Panc1 (cell line): ENCODE data around the gene GRIP1. TPM values are rescaled to one million over a fixed set of nuclear protein-coding genes. Genes with fewer than 3 reads are reported as not detected.

Experiments used
- ATAC-seq: fragments of 200-7000 bp; cut with Tn5 transposase; 2 replicates; pipeline ENCODE4 v1.9.1; 2020; ENCODE audit warnings: mild to moderate bottlenecking, moderate library complexity
- BruUV-seq: library from RNA; stranded (reverse); fragments of 400-500 nt; replicated peaks from 2 replicates; lab custom pipeline; 2021; lab: Mats Ljungman, UMichigan
- CTCF ChIA-PET: fragments of 300-600 bp; sonication (Branson Sonifier 250); formaldehyde crosslinking; loops from one replicate; lab custom pipeline; 2022; ENCODE audit warnings: antibody characterized with exemption; lab: Charles Lee
- POLR2A ChIA-PET: fragments of 300-600 bp; sonication (Branson Sonifier 250); formaldehyde crosslinking; loops from one replicate; lab custom pipeline; 2022; ENCODE audit warnings: antibody characterized with exemption; lab: Charles Lee
- DNase-seq: peaks from one replicate; pipeline ENCODE4 v3.0.0-alpha.2; 2010; ENCODE audit warnings: low read depth, low spot score
- H3K27ac ChIP-seq: 2 replicates; pipeline ENCODE4 v1.5.1; 2011; ENCODE audit warnings: mild to moderate bottlenecking, low read length, inconsistent platforms
- H3K27me3 ChIP-seq: fragments of 200-500 bp; sonication (Bioruptor generic); 2 replicates; pipeline ENCODE4 v1.6.0; 2014; ENCODE audit warnings: low read length, inconsistent platforms; ENCODE audit not compliant: control insufficient read depth, insufficient read depth
- H3K36me3 ChIP-seq: fragments of 200-500 bp; sonication (Bioruptor generic); 2 replicates; pipeline ENCODE4 v1.5.1; 2014; ENCODE audit warnings: inconsistent platforms, mild to moderate bottlenecking, low read length, moderate library complexity; ENCODE audit not compliant: control insufficient read depth, insufficient read depth
- H3K4me1 ChIP-seq: 2 replicates; pipeline ENCODE4 v1.5.1; 2011; ENCODE audit warnings: inconsistent platforms, mild to moderate bottlenecking, low read length, moderate library complexity; ENCODE audit not compliant: control insufficient read depth, insufficient read depth
- H3K4me3 ChIP-seq, 2 experiments: 2 replicates each; pipeline ENCODE4 v1.5.1; 2011 to 2012; ENCODE audit warnings: low read depth in 2 of 2, low read length in 2 of 2, mild to moderate bottlenecking in 2 of 2, inconsistent platforms in 1 of 2, moderate library complexity in 1 of 2
- H3K9me3 ChIP-seq: fragments of 200-500 bp; sonication (Bioruptor generic); 2 replicates; pipeline ENCODE4 v1.5.1; 2014; ENCODE audit warnings: low read depth, mild to moderate bottlenecking, inconsistent platforms, low read length, moderate library complexity; ENCODE audit not compliant: control insufficient read depth, insufficient read depth
- POLR2AphosphoS5 ChIP-seq: IDR thresholded peaks from 2 replicates; pipeline ENCODE4 v1.6.1; 2012; ENCODE audit warnings: mild to moderate bottlenecking, low read depth, low read length, moderate library complexity
- SIN3A ChIP-seq: IDR thresholded peaks from 2 replicates; pipeline ENCODE4 v1.6.1; 2012; ENCODE audit warnings: low read depth, mild to moderate bottlenecking, low read length, moderate library complexity, borderline replicate concordance; ENCODE audit not compliant: insufficient read depth
- TCF7L2 ChIP-seq: IDR thresholded peaks from 2 replicates; pipeline ENCODE4 v1.6.1; 2011; ENCODE audit warnings: mild to moderate bottlenecking, low read depth, low read length, inconsistent platforms
- in situ Hi-C: cut with HindIII; loops from 2 replicates; pipeline ENCODE4 v1.10.0; 2016; ENCODE audit warnings: low sequenced_read_pairs, low pct_unique_long_range_greater_than_20kb
- intact Hi-C: fragments of 100-400 bp; cut with micrococcal nuclease; formaldehyde crosslinking; loops from one replicate; pipeline ENCODE4 v1.10.0; 2022; ENCODE audit not compliant: unreplicated experiment
- total RNA-seq: library from RNA; stranded (reverse); gene quantifications from one replicate; pipeline ENCODE4 v1.2.1, GENCODE V29; 2021; ENCODE audit not compliant: unreplicated experiment
- TF ChIP-seq, protein P1 (sequence below), 2 experiments: IDR thresholded peaks; 2 replicates each; pipeline ENCODE4 v1.6.1; 2011 to 2012; ENCODE audit warnings: low read depth in 2 of 2, control low read depth in 1 of 2, low read length in 1 of 2, mild to moderate bottlenecking in 1 of 2, moderate library complexity in 1 of 2; ENCODE audit not compliant: insufficient read depth in 1 of 2
- TF ChIP-seq, protein P2 (sequence below): fragments of 450-650 bp; IDR thresholded peaks from 2 replicates; pipeline ENCODE4 v1.5.1; 2017; ENCODE audit warnings: mild to moderate bottlenecking

GRIP1 gene
- total RNA-seq, 1 experiment from 2014 or later: 9.2 TPM

GRCh38 chr12:66697404-66697803 lies 18.5 kb upstream of the GRIP1 start:
- BruUV-seq: no TSS peak
- Histone ChIP-seq H3K9me3 (no peaks in the 10 kb centered on the region), H3K4me3 (no peak overlapping the region), H3K27ac (no peak overlapping the region), H3K4me1 (no peaks in the 10 kb centered on the region), H3K36me3 (no peaks in the 10 kb centered on the region), H3K27me3 (peaks cover 10% of the 10 kb centered on the region)
- intact Hi-C loops: no loop called here
- no peak for TF ChIP-seq POLR2AphosphoS5
- TF ChIP-seq, protein P1, sequence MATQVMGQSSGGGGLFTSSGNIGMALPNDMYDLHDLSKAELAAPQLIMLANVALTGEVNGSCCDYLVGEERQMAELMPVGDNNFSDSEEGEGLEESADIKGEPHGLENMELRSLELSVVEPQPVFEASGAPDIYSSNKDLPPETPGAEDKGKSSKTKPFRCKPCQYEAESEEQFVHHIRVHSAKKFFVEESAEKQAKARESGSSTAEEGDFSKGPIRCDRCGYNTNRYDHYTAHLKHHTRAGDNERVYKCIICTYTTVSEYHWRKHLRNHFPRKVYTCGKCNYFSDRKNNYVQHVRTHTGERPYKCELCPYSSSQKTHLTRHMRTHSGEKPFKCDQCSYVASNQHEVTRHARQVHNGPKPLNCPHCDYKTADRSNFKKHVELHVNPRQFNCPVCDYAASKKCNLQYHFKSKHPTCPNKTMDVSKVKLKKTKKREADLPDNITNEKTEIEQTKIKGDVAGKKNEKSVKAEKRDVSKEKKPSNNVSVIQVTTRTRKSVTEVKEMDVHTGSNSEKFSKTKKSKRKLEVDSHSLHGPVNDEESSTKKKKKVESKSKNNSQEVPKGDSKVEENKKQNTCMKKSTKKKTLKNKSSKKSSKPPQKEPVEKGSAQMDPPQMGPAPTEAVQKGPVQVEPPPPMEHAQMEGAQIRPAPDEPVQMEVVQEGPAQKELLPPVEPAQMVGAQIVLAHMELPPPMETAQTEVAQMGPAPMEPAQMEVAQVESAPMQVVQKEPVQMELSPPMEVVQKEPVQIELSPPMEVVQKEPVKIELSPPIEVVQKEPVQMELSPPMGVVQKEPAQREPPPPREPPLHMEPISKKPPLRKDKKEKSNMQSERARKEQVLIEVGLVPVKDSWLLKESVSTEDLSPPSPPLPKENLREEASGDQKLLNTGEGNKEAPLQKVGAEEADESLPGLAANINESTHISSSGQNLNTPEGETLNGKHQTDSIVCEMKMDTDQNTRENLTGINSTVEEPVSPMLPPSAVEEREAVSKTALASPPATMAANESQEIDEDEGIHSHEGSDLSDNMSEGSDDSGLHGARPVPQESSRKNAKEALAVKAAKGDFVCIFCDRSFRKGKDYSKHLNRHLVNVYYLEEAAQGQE (IDR thresholded peaks at IDR 0.05; ENCODE audit: insufficient read depth in 1 of 2, low read depth in 2 of 2, low read length in 1 of 2): no peak
- TF ChIP-seq SIN3A: no peak
- TF ChIP-seq TCF7L2: no peak
- TF ChIP-seq, protein P2, sequence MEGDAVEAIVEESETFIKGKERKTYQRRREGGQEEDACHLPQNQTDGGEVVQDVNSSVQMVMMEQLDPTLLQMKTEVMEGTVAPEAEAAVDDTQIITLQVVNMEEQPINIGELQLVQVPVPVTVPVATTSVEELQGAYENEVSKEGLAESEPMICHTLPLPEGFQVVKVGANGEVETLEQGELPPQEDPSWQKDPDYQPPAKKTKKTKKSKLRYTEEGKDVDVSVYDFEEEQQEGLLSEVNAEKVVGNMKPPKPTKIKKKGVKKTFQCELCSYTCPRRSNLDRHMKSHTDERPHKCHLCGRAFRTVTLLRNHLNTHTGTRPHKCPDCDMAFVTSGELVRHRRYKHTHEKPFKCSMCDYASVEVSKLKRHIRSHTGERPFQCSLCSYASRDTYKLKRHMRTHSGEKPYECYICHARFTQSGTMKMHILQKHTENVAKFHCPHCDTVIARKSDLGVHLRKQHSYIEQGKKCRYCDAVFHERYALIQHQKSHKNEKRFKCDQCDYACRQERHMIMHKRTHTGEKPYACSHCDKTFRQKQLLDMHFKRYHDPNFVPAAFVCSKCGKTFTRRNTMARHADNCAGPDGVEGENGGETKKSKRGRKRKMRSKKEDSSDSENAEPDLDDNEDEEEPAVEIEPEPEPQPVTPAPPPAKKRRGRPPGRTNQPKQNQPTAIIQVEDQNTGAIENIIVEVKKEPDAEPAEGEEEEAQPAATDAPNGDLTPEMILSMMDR: no peak
- CTCF ChIA-PET: no interaction called here
- ATAC-seq: no peak
- POLR2A ChIA-PET: no interaction called here
- in situ Hi-C loops: no loop called here
- no peak for DNase-seq

GRCh38 chr12:66694666-66695613 lies 16.1 kb upstream of the GRIP1 start:
- Histone ChIP-seq H3K27ac (no peak overlapping the region), H3K36me3 (no peaks in the 10 kb centered on the region), H3K4me3 (no peak overlapping the region), H3K9me3 (no peaks in the 10 kb centered on the region), H3K27me3 (peaks cover 7% of the 10 kb centered on the region), H3K4me1 (no peaks in the 10 kb centered on the region)
- CTCF ChIA-PET: interaction anchor here (0.6 kb wide), 1 partner anchor 282 kb away, joined by 4 read pairs; no protein-coding TSS in a partner anchor
- TF ChIP-seq POLR2AphosphoS5: no peak
- in situ Hi-C loops: no loop called here
- intact Hi-C loops: loop anchor here (5.0 kb wide), 4 partner anchors 167 to 548 kb away; no protein-coding TSS in a partner anchor
- POLR2A ChIA-PET: interaction anchor here (0.6 kb wide), 1 partner anchor 163 kb away, joined by 8 read pairs; no protein-coding TSS in a partner anchor
- BruUV-seq: no TSS peak
- ATAC-seq (no peak), DNase-seq (no peak)
